Hair follicle dermal papilla cell (primary cell): ENCODE measurements around the gene CRYBG1. TPM values are rescaled to one million over a fixed set of nuclear protein-coding genes. Genes with fewer than 3 reads are reported as not detected.

Experiments
- small RNA-seq: library from RNA; depleted of rRNA; stranded (forward); fragments of <200 nt; gene quantifications from one replicate; pipeline ENCODE3, GENCODE V24; 2012
- total RNA-seq: library from RNA; depleted of rRNA; stranded (reverse); fragments of >200 nt; gene quantifications from 2 replicates; pipeline ENCODE4 v1.2.3, GENCODE V29; 2012

Gene CRYBG1, protein sequence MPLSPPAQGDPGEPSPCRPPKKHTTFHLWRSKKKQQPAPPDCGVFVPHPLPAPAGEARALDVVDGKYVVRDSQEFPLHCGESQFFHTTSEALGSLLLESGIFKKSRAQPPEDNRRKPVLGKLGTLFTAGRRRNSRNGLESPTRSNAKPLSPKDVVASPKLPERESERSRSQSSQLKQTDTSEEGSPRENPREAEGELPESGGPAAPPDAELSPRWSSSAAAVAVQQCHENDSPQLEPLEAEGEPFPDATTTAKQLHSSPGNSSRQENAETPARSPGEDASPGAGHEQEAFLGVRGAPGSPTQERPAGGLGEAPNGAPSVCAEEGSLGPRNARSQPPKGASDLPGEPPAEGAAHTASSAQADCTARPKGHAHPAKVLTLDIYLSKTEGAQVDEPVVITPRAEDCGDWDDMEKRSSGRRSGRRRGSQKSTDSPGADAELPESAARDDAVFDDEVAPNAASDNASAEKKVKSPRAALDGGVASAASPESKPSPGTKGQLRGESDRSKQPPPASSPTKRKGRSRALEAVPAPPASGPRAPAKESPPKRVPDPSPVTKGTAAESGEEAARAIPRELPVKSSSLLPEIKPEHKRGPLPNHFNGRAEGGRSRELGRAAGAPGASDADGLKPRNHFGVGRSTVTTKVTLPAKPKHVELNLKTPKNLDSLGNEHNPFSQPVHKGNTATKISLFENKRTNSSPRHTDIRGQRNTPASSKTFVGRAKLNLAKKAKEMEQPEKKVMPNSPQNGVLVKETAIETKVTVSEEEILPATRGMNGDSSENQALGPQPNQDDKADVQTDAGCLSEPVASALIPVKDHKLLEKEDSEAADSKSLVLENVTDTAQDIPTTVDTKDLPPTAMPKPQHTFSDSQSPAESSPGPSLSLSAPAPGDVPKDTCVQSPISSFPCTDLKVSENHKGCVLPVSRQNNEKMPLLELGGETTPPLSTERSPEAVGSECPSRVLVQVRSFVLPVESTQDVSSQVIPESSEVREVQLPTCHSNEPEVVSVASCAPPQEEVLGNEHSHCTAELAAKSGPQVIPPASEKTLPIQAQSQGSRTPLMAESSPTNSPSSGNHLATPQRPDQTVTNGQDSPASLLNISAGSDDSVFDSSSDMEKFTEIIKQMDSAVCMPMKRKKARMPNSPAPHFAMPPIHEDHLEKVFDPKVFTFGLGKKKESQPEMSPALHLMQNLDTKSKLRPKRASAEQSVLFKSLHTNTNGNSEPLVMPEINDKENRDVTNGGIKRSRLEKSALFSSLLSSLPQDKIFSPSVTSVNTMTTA (N-terminal part only)
- total RNA-seq: 40.4 and 55.9 TPM in 2 replicates

DNA sequence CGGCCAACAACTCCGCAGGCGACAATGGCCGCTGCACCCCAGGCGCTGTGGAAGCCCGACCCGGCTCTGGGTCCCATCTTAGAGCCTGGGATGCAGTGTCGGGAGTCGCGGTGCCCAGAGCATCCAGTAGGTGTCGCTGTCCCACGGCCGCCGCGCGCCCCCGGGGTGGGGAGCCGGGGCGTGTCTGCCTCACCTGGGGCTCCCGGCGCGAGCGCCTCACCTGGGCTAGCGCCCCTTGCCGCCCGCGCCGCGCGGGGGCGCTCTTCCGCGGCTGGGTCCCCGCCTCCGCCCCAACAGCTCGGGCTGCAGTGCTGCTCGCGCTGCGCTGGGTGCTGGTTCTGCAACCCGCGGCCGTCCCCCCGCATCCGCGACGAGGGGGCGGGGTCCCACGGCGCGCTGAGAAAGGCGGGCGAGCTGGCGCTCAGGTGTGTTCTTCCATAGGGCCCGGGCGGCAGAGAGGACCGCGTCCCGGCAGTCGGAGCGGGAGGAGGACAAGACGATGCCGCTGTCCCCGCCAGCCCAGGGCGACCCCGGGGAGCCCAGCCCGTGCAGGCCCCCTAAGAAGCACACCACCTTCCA, at the start of gene CRYBG1:
Gene CRYBG1 (plus strand): TSS at position 308 of the 579 bp plus-strand sequence. CDS start 192 bp downstream, at position 500.

DNA sequence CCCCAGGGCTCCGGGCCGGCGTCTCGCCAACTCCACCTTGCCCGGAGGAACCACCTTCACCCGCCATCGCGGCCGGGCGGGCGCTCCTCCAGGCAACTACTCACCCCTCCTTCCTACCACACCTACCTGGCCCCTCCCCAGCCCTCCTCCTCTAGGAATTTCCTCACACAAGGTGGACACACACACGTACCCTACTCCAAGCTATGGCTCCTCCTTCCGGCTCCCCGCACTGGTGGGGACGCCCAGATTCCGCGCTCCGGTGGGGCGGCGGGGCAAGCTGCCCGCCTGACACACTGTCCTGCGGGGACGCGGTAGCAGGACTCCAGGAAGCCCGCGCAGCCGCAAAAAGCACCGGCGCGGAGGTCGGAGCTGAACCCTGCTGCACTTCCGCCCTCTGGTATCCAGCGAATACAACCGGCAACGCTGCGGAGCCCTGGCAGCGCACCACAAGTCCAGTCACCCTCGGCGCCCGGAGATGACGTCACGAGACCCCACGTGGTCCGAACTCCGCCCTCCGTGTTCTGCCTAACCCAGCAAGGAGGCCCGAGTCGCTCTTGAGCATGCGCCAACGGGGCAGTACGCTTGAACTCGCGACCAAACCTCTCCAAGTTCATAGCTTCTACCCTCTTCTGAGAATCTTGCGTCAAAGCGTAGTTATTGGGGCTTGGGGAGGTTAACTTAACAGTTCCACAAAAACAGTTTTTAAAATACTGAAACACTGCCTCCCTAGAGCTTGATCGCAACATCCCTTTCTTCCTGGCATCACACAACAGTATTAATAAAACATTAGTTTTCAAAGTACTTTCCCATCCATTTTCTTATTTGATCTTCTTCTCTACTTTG, 35.0 kb upstream of the CRYBG1 start, which contains the start of gene ATG5:
Gene ATG5 (minus strand): TSS at position 425 of the 843 bp plus-strand sequence. CDS start 9,552 bp downstream, outside the sequence.

Small RNA genes lying within 50 kb of the gene (small RNA-seq; reads per million reads assigned to genes)
- gene RF00019 (not detected), gene RNA5SP211 (not detected), gene RNU6-527P (not detected)

Other genes starting within 250 kb of the CRYBG1 start
- 43.2 and 51.9 TPM in 2 replicates for gene ATG5, start 35.0 kb upstream of the CRYBG1 start, total RNA-seq